ENCODE results near the gene CD300LF.

The CD300LF gene

GRCh38 chr17:74695629-74696028 lies 17.1 kb downstream of the CD300LF start:
- H3K4me1 ChIP-seq (ENCODE audit: control insufficient read depth in 2 of 2, insufficient read depth in 2 of 2, low read length in 2 of 2) = no peaks in the 10 kb centered on the region
- no peak overlapping the region for H3K9ac ChIP-seq (ENCODE audit: low read depth in 1 of 2, low read length in 2 of 2)
- H3K9me3 ChIP-seq (ENCODE audit: control insufficient read depth in 2 of 2, low read length in 2 of 2) = no peaks in the 10 kb centered on the region
- no peak overlapping the region for H3K27ac ChIP-seq (ENCODE audit: low read depth in 2 of 2, low read length in 2 of 2)
- H3K4me3 ChIP-seq (ENCODE audit: low read length in 2 of 2) = no peak overlapping the region
- H3K36me3 ChIP-seq (ENCODE audit: control insufficient read depth in 2 of 2, insufficient read depth in 2 of 2, low read length in 2 of 2) = no peaks in the 10 kb centered on the region
- peaks cover 0 to 3% of the 10 kb centered on the region in 2 donors for H3K27me3 ChIP-seq (ENCODE audit: control insufficient read depth in 2 of 2, insufficient read depth in 2 of 2, low read length in 2 of 2)

GRCh38 chr17:74694081-74694480 lies 18.6 kb downstream of the CD300LF start:
- Histone ChIP-seq H3K27ac (ENCODE audit: low read depth in 2 of 2, low read length in 2 of 2) (no peak overlapping the region), H3K36me3 (ENCODE audit: control insufficient read depth in 2 of 2, insufficient read depth in 2 of 2, low read length in 2 of 2) (no peaks in the 10 kb centered on the region), H3K27me3 (ENCODE audit: control insufficient read depth in 2 of 2, insufficient read depth in 2 of 2, low read length in 2 of 2) (peaks cover 0 to 3% of the 10 kb centered on the region in 2 donors), H3K4me1 (ENCODE audit: control insufficient read depth in 2 of 2, insufficient read depth in 2 of 2, low read length in 2 of 2) (no peaks in the 10 kb centered on the region), H3K4me3 (ENCODE audit: low read length in 2 of 2) (no peak overlapping the region), H3K9me3 (ENCODE audit: control insufficient read depth in 2 of 2, low read length in 2 of 2) (no peaks in the 10 kb centered on the region), H3K9ac (ENCODE audit: low read depth in 1 of 2, low read length in 2 of 2) (no peak overlapping the region)

- Histone ChIP-seq H3K9me3 (ENCODE audit: control insufficient read depth in 2 of 2, low read length in 2 of 2) (no peaks in the 10 kb centered on the region), H3K4me1 (ENCODE audit: control insufficient read depth in 2 of 2, insufficient read depth in 2 of 2, low read length in 2 of 2) (no peaks in the 10 kb centered on the region), H3K36me3 (ENCODE audit: control insufficient read depth in 2 of 2, insufficient read depth in 2 of 2, low read length in 2 of 2) (no peaks in the 10 kb centered on the region), H3K27ac (ENCODE audit: low read depth in 2 of 2, low read length in 2 of 2) (no peak overlapping the region), H3K9ac (ENCODE audit: low read depth in 1 of 2, low read length in 2 of 2) (no peak overlapping the region), H3K4me3 (ENCODE audit: low read length in 2 of 2) (no peak overlapping the region), H3K27me3 (ENCODE audit: control insufficient read depth in 2 of 2, insufficient read depth in 2 of 2, low read length in 2 of 2) (no peaks in the 10 kb centered on the region)
These were observed 21.6 kb downstream of the CD300LF start for GRCh38 chr17:74691151-74691550.

- H3K27me3 ChIP-seq (ENCODE audit: control insufficient read depth in 2 of 2, insufficient read depth in 2 of 2, low read length in 2 of 2) = no peaks in the 10 kb centered on the region
- H3K9me3 ChIP-seq (ENCODE audit: control insufficient read depth in 2 of 2, low read length in 2 of 2) = no peaks in the 10 kb centered on the region
- H3K36me3 ChIP-seq (ENCODE audit: control insufficient read depth in 2 of 2, insufficient read depth in 2 of 2, low read length in 2 of 2) = no peaks in the 10 kb centered on the region
- no peak overlapping the region for H3K4me3 ChIP-seq (ENCODE audit: low read length in 2 of 2)
- H3K27ac ChIP-seq (ENCODE audit: low read depth in 2 of 2, low read length in 2 of 2) = peak overlapping the region in 1 of 2 donors; percentile 61
- no peak overlapping the region for H3K9ac ChIP-seq (ENCODE audit: low read depth in 1 of 2, low read length in 2 of 2)
- no peaks in the 10 kb centered on the region for H3K4me1 ChIP-seq (ENCODE audit: control insufficient read depth in 2 of 2, insufficient read depth in 2 of 2, low read length in 2 of 2)
These were observed 22.3 kb downstream of the CD300LF start for GRCh38 chr17:74690409-74690825.

- H3K4me1 ChIP-seq (ENCODE audit: control insufficient read depth in 2 of 2, insufficient read depth in 2 of 2, low read length in 2 of 2) = no peaks in the 10 kb centered on the region
- no peaks in the 10 kb centered on the region for H3K36me3 ChIP-seq (ENCODE audit: control insufficient read depth in 2 of 2, insufficient read depth in 2 of 2, low read length in 2 of 2)
- H3K4me3 ChIP-seq (ENCODE audit: low read length in 2 of 2) = no peak overlapping the region
- H3K9me3 ChIP-seq (ENCODE audit: control insufficient read depth in 2 of 2, low read length in 2 of 2) = no peaks in the 10 kb centered on the region
- no peaks in the 10 kb centered on the region for H3K27me3 ChIP-seq (ENCODE audit: control insufficient read depth in 2 of 2, insufficient read depth in 2 of 2, low read length in 2 of 2)
- no peak overlapping the region for H3K9ac ChIP-seq (ENCODE audit: low read depth in 1 of 2, low read length in 2 of 2)
- H3K27ac ChIP-seq (ENCODE audit: low read depth in 2 of 2, low read length in 2 of 2) = no peak overlapping the region
These were observed 24.8 kb downstream of the CD300LF start for GRCh38 chr17:74687886-74688285.

GRCh38 chr17:74686761-74687160 lies 26.0 kb downstream of the CD300LF start:
- H3K9ac ChIP-seq (ENCODE audit: low read depth in 1 of 2, low read length in 2 of 2) = no peak overlapping the region
- no peak overlapping the region for H3K4me3 ChIP-seq (ENCODE audit: low read length in 2 of 2)
- no peaks in the 10 kb centered on the region for H3K36me3 ChIP-seq (ENCODE audit: control insufficient read depth in 2 of 2, insufficient read depth in 2 of 2, low read length in 2 of 2)
- H3K27me3 ChIP-seq (ENCODE audit: control insufficient read depth in 2 of 2, insufficient read depth in 2 of 2, low read length in 2 of 2) = no peaks in the 10 kb centered on the region
- no peaks in the 10 kb centered on the region for H3K9me3 ChIP-seq (ENCODE audit: control insufficient read depth in 2 of 2, low read length in 2 of 2)
- H3K27ac ChIP-seq (ENCODE audit: low read depth in 2 of 2, low read length in 2 of 2) = no peak overlapping the region
- no peaks in the 10 kb centered on the region for H3K4me1 ChIP-seq (ENCODE audit: control insufficient read depth in 2 of 2, insufficient read depth in 2 of 2, low read length in 2 of 2)

GRCh38 chr17:74682471-74683190 lies 30.1 kb downstream of the CD300LF start:
- no peak overlapping the region for H3K9ac ChIP-seq (ENCODE audit: low read depth in 1 of 2, low read length in 2 of 2)
- H3K27ac ChIP-seq (ENCODE audit: low read depth in 2 of 2, low read length in 2 of 2) = no peak overlapping the region

GRCh38 chr17:74682028-74682427 lies 30.7 kb downstream of the CD300LF start:
- no peaks in the 10 kb centered on the region for H3K9me3 ChIP-seq (ENCODE audit: control insufficient read depth in 2 of 2, low read length in 2 of 2)
- H3K36me3 ChIP-seq (ENCODE audit: control insufficient read depth in 2 of 2, insufficient read depth in 2 of 2, low read length in 2 of 2) = no peaks in the 10 kb centered on the region
- H3K27me3 ChIP-seq (ENCODE audit: control insufficient read depth in 2 of 2, insufficient read depth in 2 of 2, low read length in 2 of 2) = no peaks in the 10 kb centered on the region
- no peak overlapping the region for H3K9ac ChIP-seq (ENCODE audit: low read depth in 1 of 2, low read length in 2 of 2)
- peaks cover 0 to 3% of the 10 kb centered on the region in 2 donors for H3K4me1 ChIP-seq (ENCODE audit: control insufficient read depth in 2 of 2, insufficient read depth in 2 of 2, low read length in 2 of 2)
- H3K4me3 ChIP-seq (ENCODE audit: low read length in 2 of 2) = no peak overlapping the region
- no peak overlapping the region for H3K27ac ChIP-seq (ENCODE audit: low read depth in 2 of 2, low read length in 2 of 2)

More at GRCh38 chr17:74682471-74683190, 30.1 kb downstream of the CD300LF start:
- Histone ChIP-seq H3K27me3 (ENCODE audit: control insufficient read depth in 2 of 2, insufficient read depth in 2 of 2, low read length in 2 of 2) (no peaks in the 10 kb centered on the region), H3K9me3 (ENCODE audit: control insufficient read depth in 2 of 2, low read length in 2 of 2) (no peaks in the 10 kb centered on the region), H3K4me3 (ENCODE audit: low read length in 2 of 2) (no peak overlapping the region), H3K4me1 (ENCODE audit: control insufficient read depth in 2 of 2, insufficient read depth in 2 of 2, low read length in 2 of 2) (no peaks in the 10 kb centered on the region), H3K36me3 (ENCODE audit: control insufficient read depth in 2 of 2, insufficient read depth in 2 of 2, low read length in 2 of 2) (no peaks in the 10 kb centered on the region)

GRCh38 chr17:74680941-74681340 lies 31.8 kb downstream of the CD300LF start:
- H3K4me3 ChIP-seq (ENCODE audit: low read length in 2 of 2) = no peak overlapping the region
- H3K36me3 ChIP-seq (ENCODE audit: control insufficient read depth in 2 of 2, insufficient read depth in 2 of 2, low read length in 2 of 2) = no peaks in the 10 kb centered on the region
- peaks cover 0 to 2% of the 10 kb centered on the region in 2 donors for H3K27me3 ChIP-seq (ENCODE audit: control insufficient read depth in 2 of 2, insufficient read depth in 2 of 2, low read length in 2 of 2)
- no peaks in the 10 kb centered on the region for H3K9me3 ChIP-seq (ENCODE audit: control insufficient read depth in 2 of 2, low read length in 2 of 2)
- peaks cover 0 to 3% of the 10 kb centered on the region in 2 donors for H3K4me1 ChIP-seq (ENCODE audit: control insufficient read depth in 2 of 2, insufficient read depth in 2 of 2, low read length in 2 of 2)
- H3K9ac ChIP-seq (ENCODE audit: low read depth in 1 of 2, low read length in 2 of 2) = no peak overlapping the region
- H3K27ac ChIP-seq (ENCODE audit: low read depth in 2 of 2, low read length in 2 of 2) = no peak overlapping the region

GRCh38 chr17:74680213-74680612 lies 32.5 kb downstream of the CD300LF start:
- peaks cover 0 to 2% of the 10 kb centered on the region in 2 donors for H3K27me3 ChIP-seq (ENCODE audit: control insufficient read depth in 2 of 2, insufficient read depth in 2 of 2, low read length in 2 of 2)
- no peak overlapping the region for H3K27ac ChIP-seq (ENCODE audit: low read depth in 2 of 2, low read length in 2 of 2)
- no peaks in the 10 kb centered on the region for H3K9me3 ChIP-seq (ENCODE audit: control insufficient read depth in 2 of 2, low read length in 2 of 2)
- H3K9ac ChIP-seq (ENCODE audit: low read depth in 1 of 2, low read length in 2 of 2) = no peak overlapping the region
- no peak overlapping the region for H3K4me3 ChIP-seq (ENCODE audit: low read length in 2 of 2)
- H3K36me3 ChIP-seq (ENCODE audit: control insufficient read depth in 2 of 2, insufficient read depth in 2 of 2, low read length in 2 of 2) = no peaks in the 10 kb centered on the region
- peaks cover 0 to 3% of the 10 kb centered on the region in 2 donors for H3K4me1 ChIP-seq (ENCODE audit: control insufficient read depth in 2 of 2, insufficient read depth in 2 of 2, low read length in 2 of 2)
